Neural crest cell (in vitro differentiated cells): ENCODE results near the gene INTS14. TPM values are rescaled to one million over a fixed set of nuclear protein-coding genes. Genes with fewer than 3 reads are reported as not detected.

ENCODE experiments used
- DNase-seq: peaks from one replicate; pipeline ENCODE4 v3.0.0; 2021; ENCODE audit warnings: low read depth, mixed read lengths, low spot score
- H3K27ac Mint-ChIP-seq: one replicate; pipeline ENCODE4 v1.8.0; 2021; ENCODE audit warnings: mild to moderate bottlenecking, mixed read lengths; ENCODE audit not compliant: unreplicated experiment
- H3K27me3 Mint-ChIP-seq: 2 replicates; pipeline ENCODE4 v1.8.0; 2021; ENCODE audit warnings: low read depth, mild to moderate bottlenecking, mixed read lengths
- H3K36me3 Mint-ChIP-seq: 2 replicates; pipeline ENCODE4 v1.8.0; 2021; ENCODE audit warnings: low read depth, mild to moderate bottlenecking, mixed read lengths
- H3K4me1 Mint-ChIP-seq: 2 replicates; pipeline ENCODE4 v1.8.0; 2021; ENCODE audit warnings: mixed read lengths
- H3K4me3 Mint-ChIP-seq: one replicate; pipeline ENCODE4 v1.8.0; 2021; ENCODE audit warnings: mild to moderate bottlenecking, mixed read lengths
- H3K9me3 Mint-ChIP-seq: 2 replicates; pipeline ENCODE4 v1.8.0; 2021; ENCODE audit warnings: mixed read lengths
- total RNA-seq: library from RNA; stranded (reverse); gene quantifications from 2 replicates; pipeline ENCODE4 v1.2.1, GENCODE V29; 2021
- TF ChIP-seq, protein P1 (sequence below): fragments of 200-600 bp; sonication (generic); conservative IDR thresholded peaks from 2 replicates; pipeline ENCODE4 v1.5.0; 2021; ENCODE audit warnings: antibody characterized with exemption, mild to moderate bottlenecking

INTS14 gene
- total RNA-seq, 1 donor from 2014 or later = 53.1 TPM

DNA sequence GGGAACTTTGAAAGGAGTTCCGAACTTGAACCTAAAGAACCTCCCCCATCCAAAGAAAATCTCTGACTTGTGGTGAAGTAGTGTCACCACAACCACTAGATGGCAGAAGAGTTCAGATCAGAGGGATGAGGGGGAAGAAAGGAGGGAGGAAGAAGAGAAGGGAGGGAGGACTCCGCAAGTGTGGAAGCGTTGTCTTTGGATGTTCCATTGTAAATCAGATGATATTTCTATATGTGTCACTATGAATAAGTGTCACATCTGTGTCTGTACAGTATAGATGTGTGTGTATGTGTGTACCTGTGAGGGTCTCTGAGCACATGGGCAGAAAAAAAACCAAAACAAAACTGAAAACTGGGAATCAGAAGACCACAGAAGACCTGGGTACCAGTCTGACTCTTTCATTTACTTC lies 27.8 kb upstream of the INTS14 start:
- no peak overlapping the region for H3K27ac Mint-ChIP-seq
- H3K9me3 Mint-ChIP-seq = no peaks in the 10 kb centered on the region
- H3K36me3 Mint-ChIP-seq = no peaks in the 10 kb centered on the region
- peak; percentile 26 for DNase-seq
- no peaks in the 10 kb centered on the region for H3K27me3 Mint-ChIP-seq
- TF ChIP-seq, protein P1, sequence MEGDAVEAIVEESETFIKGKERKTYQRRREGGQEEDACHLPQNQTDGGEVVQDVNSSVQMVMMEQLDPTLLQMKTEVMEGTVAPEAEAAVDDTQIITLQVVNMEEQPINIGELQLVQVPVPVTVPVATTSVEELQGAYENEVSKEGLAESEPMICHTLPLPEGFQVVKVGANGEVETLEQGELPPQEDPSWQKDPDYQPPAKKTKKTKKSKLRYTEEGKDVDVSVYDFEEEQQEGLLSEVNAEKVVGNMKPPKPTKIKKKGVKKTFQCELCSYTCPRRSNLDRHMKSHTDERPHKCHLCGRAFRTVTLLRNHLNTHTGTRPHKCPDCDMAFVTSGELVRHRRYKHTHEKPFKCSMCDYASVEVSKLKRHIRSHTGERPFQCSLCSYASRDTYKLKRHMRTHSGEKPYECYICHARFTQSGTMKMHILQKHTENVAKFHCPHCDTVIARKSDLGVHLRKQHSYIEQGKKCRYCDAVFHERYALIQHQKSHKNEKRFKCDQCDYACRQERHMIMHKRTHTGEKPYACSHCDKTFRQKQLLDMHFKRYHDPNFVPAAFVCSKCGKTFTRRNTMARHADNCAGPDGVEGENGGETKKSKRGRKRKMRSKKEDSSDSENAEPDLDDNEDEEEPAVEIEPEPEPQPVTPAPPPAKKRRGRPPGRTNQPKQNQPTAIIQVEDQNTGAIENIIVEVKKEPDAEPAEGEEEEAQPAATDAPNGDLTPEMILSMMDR = peak; percentile 87
- peaks cover 5% of the 10 kb centered on the region for H3K4me1 Mint-ChIP-seq
- H3K4me3 Mint-ChIP-seq = no peak overlapping the region

- Mint-ChIP-seq H3K4me3 (no peak overlapping the region), H3K27me3 (no peaks in the 10 kb centered on the region), H3K36me3 (no peaks in the 10 kb centered on the region), H3K9me3 (no peaks in the 10 kb centered on the region), H3K27ac (no peak overlapping the region), H3K4me1 (peaks cover 5% of the 10 kb centered on the region)
- no peak for DNase-seq
- TF ChIP-seq, protein P1 = no peak
Measured at GRCh38 chr15:65638109-65638508, 27.2 kb upstream of the INTS14 start.

- no peak for DNase-seq
- Mint-ChIP-seq H3K36me3 (no peaks in the 10 kb centered on the region), H3K27ac (no peak overlapping the region), H3K27me3 (no peaks in the 10 kb centered on the region), H3K4me1 (peaks cover 5% of the 10 kb centered on the region), H3K4me3 (no peak overlapping the region), H3K9me3 (no peaks in the 10 kb centered on the region)
- TF ChIP-seq, protein P1 = no peak
Measured at GRCh38 chr15:65634356-65634755, 23.4 kb upstream of the INTS14 start.

DNA sequence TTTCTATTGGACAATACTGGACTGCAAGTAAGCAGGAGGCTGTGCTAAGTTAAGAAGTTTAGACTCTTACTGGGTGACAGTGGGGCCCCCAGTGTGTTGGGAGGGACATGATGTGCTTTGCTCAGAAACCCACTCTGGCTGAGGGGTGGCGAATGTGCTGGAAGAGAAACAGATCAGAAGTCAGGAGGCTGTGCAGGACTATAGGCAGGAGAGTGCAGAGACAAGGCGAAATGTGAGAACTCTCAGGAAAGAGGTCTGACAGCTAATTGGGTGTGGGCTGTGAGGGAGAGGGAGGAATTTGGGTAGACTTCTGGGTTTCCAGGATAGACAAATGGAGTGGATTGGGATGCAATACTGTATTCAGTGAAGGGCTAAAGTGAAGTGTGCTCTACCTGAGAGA lies 22.8 kb upstream of the INTS14 start:
- DNase-seq = no peak
- no peaks in the 10 kb centered on the region for H3K27me3 Mint-ChIP-seq
- peaks cover 4% of the 10 kb centered on the region for H3K4me1 Mint-ChIP-seq
- TF ChIP-seq, protein P1 = no peak
- H3K9me3 Mint-ChIP-seq = no peaks in the 10 kb centered on the region
- no peak overlapping the region for H3K27ac Mint-ChIP-seq
- H3K36me3 Mint-ChIP-seq = no peaks in the 10 kb centered on the region
- no peak overlapping the region for H3K4me3 Mint-ChIP-seq

DNA sequence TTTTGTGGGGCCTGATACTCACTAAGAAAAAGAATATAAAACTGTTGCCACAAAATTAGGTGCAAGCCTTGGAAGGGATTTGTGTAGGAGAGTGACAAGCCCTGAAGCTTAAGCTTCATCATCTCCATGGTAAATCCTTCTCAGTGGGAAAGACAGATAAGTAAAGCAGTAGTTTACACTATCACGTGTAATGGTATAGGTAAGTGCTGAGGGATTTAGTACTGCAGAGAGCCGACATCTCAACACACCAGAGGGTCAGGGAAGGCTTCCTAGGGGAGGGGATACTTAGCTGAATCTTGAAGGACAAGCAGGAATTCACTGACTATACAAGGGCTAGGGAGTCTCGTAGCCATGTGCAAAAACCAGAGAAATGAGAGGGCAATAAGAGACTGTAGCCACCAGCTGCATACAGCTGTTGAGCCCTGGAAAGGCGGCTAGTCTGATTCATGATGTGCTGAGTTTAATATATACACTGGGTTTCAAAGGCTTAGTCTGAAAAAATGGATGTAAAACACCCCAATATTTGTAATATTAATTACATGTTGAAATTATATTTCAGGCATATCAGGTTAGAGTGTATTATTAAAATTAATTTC lies 21.9 kb upstream of the INTS14 start:
- no peak overlapping the region for H3K4me3 Mint-ChIP-seq
- no peaks in the 10 kb centered on the region for H3K9me3 Mint-ChIP-seq
- TF ChIP-seq, protein P1 = no peak
- no peak for DNase-seq
- H3K27ac Mint-ChIP-seq = no peak overlapping the region
- no peaks in the 10 kb centered on the region for H3K4me1 Mint-ChIP-seq
- no peaks in the 10 kb centered on the region for H3K36me3 Mint-ChIP-seq
- H3K27me3 Mint-ChIP-seq = no peaks in the 10 kb centered on the region
